Mesenchymal stem cell (in vitro differentiated cells and primary cell): ENCODE results near the gene RNLS.
"Not testable (repeated sequence)": the region's sequence is repeated elsewhere in the genome, so short reads cannot be mapped to it uniquely, and the experiment has no call there.

ENCODE experiments used
- DNase-seq: peaks from one replicate; pipeline ENCODE4 v3.0.0-alpha.2; 2013
- H2AFZ ChIP-seq: one replicate; pipeline ENCODE4 v1.6.1; 2013; ENCODE audit warnings: low read depth, mild to moderate bottlenecking, control low read depth, inconsistent platforms, low read length, moderate library complexity
- H2AK5ac ChIP-seq: 2 replicates; pipeline ENCODE4 v1.6.1; 2013; ENCODE audit warnings: low read length, moderate library complexity, mild to moderate bottlenecking, inconsistent platforms; ENCODE audit not compliant: severe bottlenecking
- H2BK120ac ChIP-seq: one replicate; pipeline ENCODE4 v1.6.1; 2013; ENCODE audit warnings: low read depth, mild to moderate bottlenecking, inconsistent platforms, low read length, moderate library complexity
- H2BK12ac ChIP-seq, 2 experiments: one replicate each; pipeline ENCODE4 v1.6.1; 2013; ENCODE audit warnings: inconsistent platforms in 2 of 2, low read length in 2 of 2, mild to moderate bottlenecking in 2 of 2, moderate library complexity in 2 of 2, control low read depth in 1 of 2
- H2BK15ac ChIP-seq: one replicate; pipeline ENCODE4 v1.6.1; 2013; ENCODE audit warnings: mild to moderate bottlenecking, low read depth, inconsistent platforms; ENCODE audit not compliant: poor library complexity, severe bottlenecking
- H2BK5ac ChIP-seq: 2 replicates; pipeline ENCODE4 v1.6.1; 2013; ENCODE audit warnings: low read depth, mild to moderate bottlenecking, low read length, control low read depth, inconsistent platforms; ENCODE audit not compliant: poor library complexity, severe bottlenecking
- H3K14ac ChIP-seq, 2 experiments: one replicate each; pipeline ENCODE4 v1.6.1; 2013; ENCODE audit warnings: inconsistent platforms in 2 of 2, low read length in 2 of 2, control low read depth in 1 of 2, mild to moderate bottlenecking in 1 of 2, moderate library complexity in 1 of 2
- H3K18ac ChIP-seq, 2 experiments: one replicate each; pipeline ENCODE4 v1.6.1; 2013; ENCODE audit warnings: inconsistent platforms in 2 of 2, low read length in 2 of 2, control low read depth in 1 of 2, low read depth in 1 of 2, mild to moderate bottlenecking in 1 of 2
- H3K23ac ChIP-seq, 2 experiments: one replicate each; pipeline ENCODE4 v1.6.1; 2013; ENCODE audit warnings: inconsistent platforms in 2 of 2, low read length in 2 of 2, mild to moderate bottlenecking in 2 of 2, moderate library complexity in 2 of 2, control low read depth in 1 of 2
- H3K27ac ChIP-seq: 2 replicates; pipeline ENCODE4 v1.5.1; 2013; ENCODE audit warnings: mild to moderate bottlenecking, moderate library complexity, low read length, control low read depth, inconsistent platforms; ENCODE audit not compliant: poor library complexity, severe bottlenecking
- H3K27me3 ChIP-seq, 2 experiments: 2 replicates each; pipeline versions ENCODE4 v1.6.1 to v1.7.0; 2013; ENCODE audit warnings: low read length in 2 of 2, mild to moderate bottlenecking in 2 of 2, moderate library complexity in 2 of 2, control low read depth in 1 of 2, inconsistent platforms in 1 of 2; ENCODE audit not compliant: control insufficient read depth in 1 of 2, insufficient read depth in 1 of 2
- H3K36me3 ChIP-seq, 2 experiments: 2 replicates each; pipeline versions ENCODE4 v1.6.1 to v1.7.0; 2013; ENCODE audit warnings: low read length in 2 of 2, control low read depth in 1 of 2, inconsistent platforms in 1 of 2, low read depth in 1 of 2, mild to moderate bottlenecking in 1 of 2; ENCODE audit not compliant: insufficient read depth in 2 of 2, control insufficient read depth in 1 of 2
- H3K4ac ChIP-seq, 2 experiments: one replicate each; pipeline ENCODE4 v1.6.1; 2013; ENCODE audit warnings: inconsistent platforms in 2 of 2, low read length in 2 of 2, mild to moderate bottlenecking in 2 of 2, moderate library complexity in 2 of 2, control low read depth in 1 of 2, low read depth in 1 of 2
- H3K4me1 ChIP-seq: 2 replicates; pipeline ENCODE4 v1.6.1; 2013; ENCODE audit warnings: low read depth, low read length, control low read depth; ENCODE audit not compliant: control insufficient read depth, insufficient read depth
- H3K4me2 ChIP-seq: 2 replicates; pipeline ENCODE4 v1.6.1; 2013; ENCODE audit warnings: low read length, mild to moderate bottlenecking, inconsistent platforms; ENCODE audit not compliant: poor library complexity, severe bottlenecking
- H3K4me3 ChIP-seq, 2 experiments: 2 replicates each; pipeline versions ENCODE4 v1.5.1 to v1.7.0; 2013; ENCODE audit warnings: low read length in 2 of 2, mild to moderate bottlenecking in 2 of 2, control low read depth in 1 of 2, low read depth in 1 of 2; ENCODE audit not compliant: insufficient read depth in 1 of 2
- H3K79me1 ChIP-seq: replicated peaks from 2 replicates; pipeline ENCODE4 v1.6.1; 2013; ENCODE audit warnings: mild to moderate bottlenecking, control low read depth, low read length, inconsistent platforms; ENCODE audit not compliant: poor library complexity, severe bottlenecking
- H3K9ac ChIP-seq: 2 replicates; pipeline ENCODE4 v1.7.0; 2013; ENCODE audit warnings: mild to moderate bottlenecking, low read length, moderate library complexity
- H3K9me3 ChIP-seq: 2 replicates; pipeline ENCODE4 v1.7.0; 2013; ENCODE audit warnings: mild to moderate bottlenecking, low read length; ENCODE audit not compliant: control insufficient read depth
- H4K8ac ChIP-seq: one replicate; pipeline ENCODE4 v1.6.1; 2013; ENCODE audit warnings: inconsistent platforms, mild to moderate bottlenecking, low read length, moderate library complexity
- H4K91ac ChIP-seq: one replicate; pipeline ENCODE4 v1.6.1; 2013; ENCODE audit warnings: mild to moderate bottlenecking, low read length, inconsistent platforms
- WGBS: methylation state at CpG from one replicate; pipeline ENCODE4 v1.1.7; 2013; ENCODE audit warnings: mixed read lengths; 5-methylcytosine and 5-hydroxymethylcytosine counted together

RNLS gene

GRCh38 chr10:88491314-88491713 is 91.8 kb downstream of the RNLS start:
- no peak overlapping the region for H3K9ac ChIP-seq
- WGBS: 80% methylated on average over 1 of the region's 1 CpG

GRCh38 chr10:88490231-88490980 is 92.7 kb downstream of the RNLS start:
- Histone ChIP-seq H3K9me3 (no peaks in the 10 kb centered on the region), H3K27me3 (no peaks in the 10 kb centered on the region), H3K4me1 (no peaks in the 10 kb centered on the region), H2AFZ (no peak overlapping the region), H3K27ac (no peak overlapping the region), H4K8ac (no peak overlapping the region), H3K23ac (no peak overlapping the region), H2AK5ac (no peak overlapping the region), H3K9ac (no peak overlapping the region), H4K91ac (no peak overlapping the region), H2BK15ac (no peak overlapping the region), H3K4ac (no peak overlapping the region), H3K14ac (no peak overlapping the region), H2BK12ac (no peak overlapping the region), H3K4me2 (no peak overlapping the region), H3K4me3 (no peak overlapping the region), H2BK5ac (no peak overlapping the region), H3K36me3 (no peaks in the 10 kb centered on the region), H2BK120ac (no peak overlapping the region), H3K79me1 (no peaks in the 10 kb centered on the region), H3K18ac (no peak overlapping the region)
- WGBS: 100% methylated on average over 1 of the region's 4 CpGs
- no peak for DNase-seq

More at GRCh38 chr10:88491314-88491713, 91.8 kb downstream of the RNLS start:
- H3K18ac ChIP-seq: no peak overlapping the region
- H4K91ac ChIP-seq: no peak overlapping the region
- no peaks in the 10 kb centered on the region for H3K4me1 ChIP-seq
- H2BK12ac ChIP-seq: no peak overlapping the region
- H2BK5ac ChIP-seq: no peak overlapping the region
- no peak overlapping the region for H3K23ac ChIP-seq
- H3K9me3 ChIP-seq: no peaks in the 10 kb centered on the region
- H3K14ac ChIP-seq: no peak overlapping the region
- H3K27ac ChIP-seq: no peak overlapping the region
- no peak overlapping the region for H3K4ac ChIP-seq
- H3K4me3 ChIP-seq: no peak overlapping the region
- H2BK15ac ChIP-seq: no peak overlapping the region
- H4K8ac ChIP-seq: no peak overlapping the region
- H3K36me3 ChIP-seq: no peaks in the 10 kb centered on the region
- DNase-seq: no peak
- no peak overlapping the region for H2AK5ac ChIP-seq
- H2BK120ac ChIP-seq: no peak overlapping the region
- H3K4me2 ChIP-seq: no peak overlapping the region
- no peaks in the 10 kb centered on the region for H3K79me1 ChIP-seq
- H3K27me3 ChIP-seq: no peaks in the 10 kb centered on the region
- no peak overlapping the region for H2AFZ ChIP-seq

- H3K9me3 ChIP-seq: no peaks in the 10 kb centered on the region
- no peak overlapping the region for H3K4ac ChIP-seq
These were observed 94.0 kb downstream of the RNLS start for GRCh38 chr10:88489107-88489506.

GRCh38 chr10:88486816-88487215 is 96.3 kb downstream of the RNLS start:
- H4K8ac ChIP-seq, H2AK5ac ChIP-seq, DNase-seq, H3K27ac ChIP-seq, H2BK5ac ChIP-seq, H4K91ac ChIP-seq, H2BK12ac ChIP-seq, H3K36me3 ChIP-seq, H2AFZ ChIP-seq, H3K4me2 ChIP-seq, H2BK15ac ChIP-seq, H3K18ac ChIP-seq, H3K4ac ChIP-seq, H3K4me1 ChIP-seq, H3K14ac ChIP-seq, H3K4me3 ChIP-seq, H3K9me3 ChIP-seq, H3K27me3 ChIP-seq, H3K9ac ChIP-seq, H3K23ac ChIP-seq, H3K79me1 ChIP-seq, H2BK120ac ChIP-seq: not testable (repeated sequence)
- WGBS: 100% methylated on average over 2 of the region's 2 CpGs

More at GRCh38 chr10:88489107-88489506, 94.0 kb downstream of the RNLS start:
- H3K4me3 ChIP-seq: no peak overlapping the region
- H3K23ac ChIP-seq: no peak overlapping the region
- no peaks in the 10 kb centered on the region for H3K36me3 ChIP-seq
- no peak for DNase-seq
- H4K8ac ChIP-seq: no peak overlapping the region
- H3K9ac ChIP-seq: no peak overlapping the region
- H2BK120ac ChIP-seq: no peak overlapping the region
- H3K4me1 ChIP-seq: no peaks in the 10 kb centered on the region
- no peaks in the 10 kb centered on the region for H3K79me1 ChIP-seq
- WGBS: no CpG with 5 or more reads among the region's 1 CpG
- H2AFZ ChIP-seq: no peak overlapping the region
- no peak overlapping the region for H3K14ac ChIP-seq
- H2BK5ac ChIP-seq: no peak overlapping the region
- H4K91ac ChIP-seq: no peak overlapping the region
- no peak overlapping the region for H2AK5ac ChIP-seq
- H3K4me2 ChIP-seq: no peak overlapping the region
- no peak overlapping the region for H2BK15ac ChIP-seq
- no peaks in the 10 kb centered on the region for H3K27me3 ChIP-seq
- H3K27ac ChIP-seq: no peak overlapping the region
- H2BK12ac ChIP-seq: no peak overlapping the region
- H3K18ac ChIP-seq: no peak overlapping the region
